ENCODE data around the gene LYSMD2.

The LYSMD2 gene

DNA sequence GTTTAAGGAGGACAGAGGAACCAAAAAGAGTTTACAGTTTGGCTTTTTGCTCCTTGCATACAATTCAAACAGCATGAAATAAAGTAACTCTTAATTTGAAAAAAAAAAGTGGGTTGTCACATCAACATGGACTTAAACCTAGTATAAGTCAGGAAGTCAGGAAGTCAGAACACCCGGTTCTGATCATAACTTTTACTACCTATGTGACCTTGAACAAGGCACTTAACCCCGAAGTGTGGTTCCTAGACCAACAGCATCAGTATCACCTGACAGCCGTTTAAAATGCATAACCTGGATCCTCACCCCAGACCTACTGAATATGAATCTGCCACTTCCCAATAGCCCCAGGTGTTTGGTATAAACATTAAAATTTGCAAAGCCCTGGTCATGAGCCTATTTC lies 18.7 kb downstream of the LYSMD2 start:
- no peak overlapping the region for H3K4me3 ChIP-seq (replicated peaks; ENCODE audit: low read depth, low read length)
- DNase-seq (ENCODE audit: low read depth) = no peak
- TF ChIP-seq, protein P1, sequence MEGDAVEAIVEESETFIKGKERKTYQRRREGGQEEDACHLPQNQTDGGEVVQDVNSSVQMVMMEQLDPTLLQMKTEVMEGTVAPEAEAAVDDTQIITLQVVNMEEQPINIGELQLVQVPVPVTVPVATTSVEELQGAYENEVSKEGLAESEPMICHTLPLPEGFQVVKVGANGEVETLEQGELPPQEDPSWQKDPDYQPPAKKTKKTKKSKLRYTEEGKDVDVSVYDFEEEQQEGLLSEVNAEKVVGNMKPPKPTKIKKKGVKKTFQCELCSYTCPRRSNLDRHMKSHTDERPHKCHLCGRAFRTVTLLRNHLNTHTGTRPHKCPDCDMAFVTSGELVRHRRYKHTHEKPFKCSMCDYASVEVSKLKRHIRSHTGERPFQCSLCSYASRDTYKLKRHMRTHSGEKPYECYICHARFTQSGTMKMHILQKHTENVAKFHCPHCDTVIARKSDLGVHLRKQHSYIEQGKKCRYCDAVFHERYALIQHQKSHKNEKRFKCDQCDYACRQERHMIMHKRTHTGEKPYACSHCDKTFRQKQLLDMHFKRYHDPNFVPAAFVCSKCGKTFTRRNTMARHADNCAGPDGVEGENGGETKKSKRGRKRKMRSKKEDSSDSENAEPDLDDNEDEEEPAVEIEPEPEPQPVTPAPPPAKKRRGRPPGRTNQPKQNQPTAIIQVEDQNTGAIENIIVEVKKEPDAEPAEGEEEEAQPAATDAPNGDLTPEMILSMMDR (IDR thresholded peaks at IDR 0.05; ENCODE audit: low read length, missing control alignments) = no peak

DNA sequence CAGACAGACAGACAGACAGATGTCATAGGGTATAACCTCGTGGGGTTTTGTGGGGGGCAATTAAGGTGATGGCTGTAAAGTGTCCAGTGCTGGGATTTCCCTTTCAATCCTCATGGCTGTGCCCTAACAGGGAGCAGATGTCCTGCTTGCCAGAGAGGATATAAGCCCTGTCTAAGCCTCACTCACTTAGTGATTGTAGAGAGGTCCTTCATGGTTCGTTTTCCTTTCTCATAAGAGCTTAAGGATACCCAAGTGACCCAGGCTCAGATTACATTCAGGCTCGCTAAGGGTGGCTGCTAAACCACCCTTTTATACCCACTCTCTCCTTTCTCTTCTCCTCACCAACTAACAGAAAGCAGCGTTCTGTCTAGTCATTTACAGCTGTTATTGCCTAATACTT lies 19.2 kb downstream of the LYSMD2 start:
- no peak overlapping the region for H3K4me3 ChIP-seq (replicated peaks; ENCODE audit: low read depth, low read length)
- TF ChIP-seq, protein P1 (IDR thresholded peaks at IDR 0.05; ENCODE audit: low read length, missing control alignments) = no peak
- DNase-seq (ENCODE audit: low read depth) = no peak

DNA sequence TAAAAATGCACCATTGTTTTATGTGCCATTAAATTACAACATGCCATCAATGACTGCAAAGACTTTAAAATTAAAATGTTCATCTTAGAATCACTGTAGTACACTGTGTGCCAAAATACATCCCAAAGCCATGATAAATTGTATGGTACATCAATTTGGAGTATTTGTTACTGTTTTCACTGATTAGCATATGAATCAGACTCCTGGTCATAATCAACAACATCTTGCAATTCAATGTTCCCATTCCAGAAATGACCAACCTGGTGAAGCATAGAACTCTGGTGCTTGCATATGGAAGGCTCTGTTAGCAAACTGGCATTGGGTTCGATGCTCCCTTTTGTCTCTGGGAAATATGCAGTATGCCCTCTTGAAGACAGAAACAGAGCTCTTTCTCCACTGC lies 22.5 kb downstream of the LYSMD2 start:
- TF ChIP-seq, protein P1 (IDR thresholded peaks at IDR 0.05; ENCODE audit: low read length, missing control alignments) = no peak
- no peak for DNase-seq (ENCODE audit: low read depth)
- no peak overlapping the region for H3K4me3 ChIP-seq (replicated peaks; ENCODE audit: low read depth, low read length)

DNA sequence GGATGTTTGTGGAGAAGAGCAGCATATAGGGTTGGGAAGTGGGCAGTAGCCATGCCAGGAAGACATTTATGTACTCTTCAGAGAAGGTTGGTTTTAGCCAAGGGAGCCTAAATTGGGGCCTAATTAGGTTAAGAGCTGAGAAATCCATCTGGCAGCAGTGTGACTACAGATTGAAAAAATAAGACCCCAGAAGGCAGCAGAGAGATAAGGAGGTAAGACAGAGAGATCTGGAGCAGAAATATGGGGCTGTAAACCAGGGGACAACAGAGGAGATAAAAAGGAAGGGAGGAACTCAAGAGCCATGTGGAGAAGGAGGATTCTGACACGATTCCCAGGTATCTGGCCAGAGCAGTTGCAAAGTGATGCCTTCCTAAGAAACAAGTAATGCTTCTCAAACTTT lies 23.3 kb downstream of the LYSMD2 start:
- TF ChIP-seq, protein P1 (IDR thresholded peaks at IDR 0.05; ENCODE audit: low read length, missing control alignments) = no peak
- no peak for DNase-seq (ENCODE audit: low read depth)

DNA sequence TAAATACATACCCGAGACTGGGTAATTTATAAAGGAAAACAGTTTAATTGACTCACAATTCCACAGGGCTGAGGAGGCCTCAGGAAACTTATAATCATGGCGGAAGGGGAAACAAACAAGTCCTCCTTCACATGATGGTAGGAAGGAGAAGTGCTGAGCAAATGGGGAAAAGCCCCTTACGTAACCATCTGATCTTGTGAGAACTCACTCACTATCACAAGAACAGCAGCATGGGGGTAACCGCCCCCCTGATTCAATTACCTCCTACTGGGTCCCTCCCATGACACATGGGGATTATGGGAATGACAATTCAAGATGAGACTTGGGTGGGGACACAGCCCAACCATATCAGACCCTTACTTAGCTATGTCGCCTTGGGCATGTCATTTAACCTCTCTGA lies 28.4 kb downstream of the LYSMD2 start:
- no peak overlapping the region for H3K4me3 ChIP-seq (replicated peaks; ENCODE audit: low read depth, low read length)
- TF ChIP-seq, protein P1 (IDR thresholded peaks at IDR 0.05; ENCODE audit: low read length, missing control alignments) = no peak

More for the DNA sequence above, 23.3 kb downstream of the LYSMD2 start:
- H3K4me3 ChIP-seq (replicated peaks; ENCODE audit: low read depth, low read length) = no peak overlapping the region

DNA sequence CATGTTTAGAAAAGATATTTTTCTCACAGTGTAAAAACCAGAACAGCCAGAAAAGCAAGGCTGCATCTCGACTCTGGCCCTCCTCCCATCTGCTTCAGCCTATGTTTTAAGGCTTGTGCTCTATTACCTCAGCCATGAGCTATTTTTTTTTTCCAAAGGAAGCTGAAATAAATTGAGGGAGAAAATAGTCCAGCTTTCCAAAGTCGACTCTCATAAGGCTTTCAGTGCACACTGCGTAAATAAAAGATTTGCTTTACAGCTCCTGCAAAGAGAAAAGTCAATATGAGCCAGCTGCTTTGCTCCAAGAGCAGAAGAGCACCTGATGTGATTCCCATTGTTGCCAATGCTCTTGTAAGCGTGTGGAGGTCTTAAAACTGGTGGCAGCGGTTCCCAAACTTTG lies 29.4 kb downstream of the LYSMD2 start:
- no peak overlapping the region for H3K4me3 ChIP-seq (replicated peaks; ENCODE audit: low read depth, low read length)
- no peak for DNase-seq (ENCODE audit: low read depth)
- TF ChIP-seq, protein P1 (IDR thresholded peaks at IDR 0.05; ENCODE audit: low read length, missing control alignments) = no peak

More for the DNA sequence above, 28.4 kb downstream of the LYSMD2 start:
- DNase-seq (ENCODE audit: low read depth) = no peak

DNA sequence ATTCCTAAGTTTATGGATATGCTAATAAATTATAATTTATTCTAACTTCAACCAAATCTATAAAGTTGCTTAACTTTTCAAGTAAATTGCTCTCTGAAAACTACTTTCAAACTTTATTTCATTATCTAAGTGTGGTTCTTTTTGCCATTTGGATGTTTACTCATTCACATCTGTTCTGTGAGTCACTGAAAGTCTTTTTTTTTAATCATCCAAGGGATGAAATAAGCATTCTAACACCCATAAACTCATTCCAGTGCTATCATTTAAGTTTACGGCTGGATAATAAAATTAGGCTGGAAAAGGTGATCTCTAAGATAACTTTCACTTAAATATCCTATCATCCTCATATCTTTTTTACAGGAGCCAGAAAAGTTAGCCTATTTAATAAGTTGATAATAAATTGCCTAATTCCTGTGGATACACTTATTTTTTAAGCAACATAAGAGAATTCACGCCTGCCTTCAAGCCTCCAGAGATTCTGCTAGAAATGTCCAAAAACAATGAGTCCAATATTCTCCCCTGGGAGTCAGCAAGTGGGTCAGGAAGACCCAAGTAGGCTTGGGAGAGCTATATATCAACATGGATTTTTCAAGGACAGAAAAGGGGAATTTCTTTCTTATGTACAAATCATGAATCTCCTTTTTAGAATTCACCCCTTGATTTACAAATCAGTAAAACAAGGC lies 30.4 kb downstream of the LYSMD2 start:
- TF ChIP-seq, protein P1 (IDR thresholded peaks at IDR 0.05; ENCODE audit: low read length, missing control alignments) = no peak
- H3K4me3 ChIP-seq (replicated peaks; ENCODE audit: low read depth, low read length) = no peak overlapping the region
- DNase-seq (ENCODE audit: low read depth) = no peak

All from fibroblast of pulmonary artery (primary cell).